WERI-Rb-1 (cell line): Measurements from ENCODE around the gene GPR17.
A peak's percentile ranks its signal among the peaks of the same experiment; 100 is the strongest.

Source experiments
- DNase-seq: peaks from one replicate; pipeline ENCODE4 v3.0.0-alpha.2; 2020
- H3K27ac ChIP-seq: fragments of 250-450 bp; sonication (Bioruptor Pico); 2 replicates; pipeline ENCODE4 v1.5.1; 2020; ENCODE audit warnings: mild to moderate bottlenecking, moderate library complexity
- H3K27me3 ChIP-seq: fragments of 250-450 bp; sonication (Bioruptor Pico); 2 replicates; pipeline ENCODE4 v1.5.1; 2021; ENCODE audit warnings: mild to moderate bottlenecking, low read depth, moderate library complexity; ENCODE audit not compliant: insufficient read depth, severe bottlenecking
- H3K36me3 ChIP-seq: fragments of 250-450 bp; sonication (Bioruptor Pico); 2 replicates; pipeline ENCODE4 v1.5.1; 2020; ENCODE audit warnings: mild to moderate bottlenecking, moderate library complexity
- H3K4me3 ChIP-seq: 2 replicates; pipeline ENCODE4 v1.5.1; 2011; ENCODE audit warnings: low read depth, mild to moderate bottlenecking, control low read depth, low read length
- H3K9me3 ChIP-seq: fragments of 250-450 bp; sonication (Bioruptor Pico); 2 replicates; pipeline ENCODE4 v1.5.1; 2021; ENCODE audit warnings: mild to moderate bottlenecking, moderate library complexity; ENCODE audit not compliant: severe bottlenecking
- CTCF ChIP-seq: IDR thresholded peaks from 2 replicates; pipeline ENCODE4 v1.5.1; 2011; ENCODE audit warnings: low read depth, mild to moderate bottlenecking, control low read depth, inconsistent platforms, low read length

Gene GPR17

GRCh38 chr2:127646487-127647241 is 711 bp downstream of the GPR17 start:
- no peak for DNase-seq
- no peak overlapping the region for H3K4me3 ChIP-seq
- no peaks in the 10 kb centered on the region for H3K27me3 ChIP-seq

GRCh38 chr2:127647242-127648190 is 1.6 kb downstream of the GPR17 start:
- no peak overlapping the region for H3K27ac ChIP-seq
- no peaks in the 10 kb centered on the region for H3K27me3 ChIP-seq
- TF ChIP-seq CTCF = no peak
- no peak for DNase-seq
- H3K36me3 ChIP-seq = no peaks in the 10 kb centered on the region
- no peak overlapping the region for H3K4me3 ChIP-seq
- H3K9me3 ChIP-seq = no peaks in the 10 kb centered on the region

More at GRCh38 chr2:127646487-127647241, 711 bp downstream of the GPR17 start:
- H3K36me3 ChIP-seq = no peaks in the 10 kb centered on the region
- H3K27ac ChIP-seq = no peak overlapping the region
- H3K9me3 ChIP-seq = no peaks in the 10 kb centered on the region
- no peak for TF ChIP-seq CTCF

- Histone ChIP-seq H3K9me3 (no peaks in the 10 kb centered on the region), H3K27me3 (no peaks in the 10 kb centered on the region), H3K4me3 (no peak overlapping the region), H3K36me3 (no peaks in the 10 kb centered on the region), H3K27ac (no peak overlapping the region)
- TF ChIP-seq CTCF = no peak
- no peak for DNase-seq
These were observed 2.4 kb downstream of the GPR17 start for GRCh38 chr2:127648321-127648720.

- no peaks in the 10 kb centered on the region for H3K27me3 ChIP-seq
- no peak overlapping the region for H3K27ac ChIP-seq
- H3K4me3 ChIP-seq = no peak overlapping the region
- no peaks in the 10 kb centered on the region for H3K9me3 ChIP-seq
- DNase-seq = no peak
- H3K36me3 ChIP-seq = no peaks in the 10 kb centered on the region
- TF ChIP-seq CTCF = no peak
These were observed 3.2 kb downstream of the GPR17 start for GRCh38 chr2:127649100-127649611.

GRCh38 chr2:127649684-127650040 is 3.7 kb downstream of the GPR17 start:
- Histone ChIP-seq H3K27ac (no peak overlapping the region), H3K27me3 (no peaks in the 10 kb centered on the region), H3K36me3 (no peaks in the 10 kb centered on the region), H3K9me3 (no peaks in the 10 kb centered on the region), H3K4me3 (no peak overlapping the region)
- peak; percentile 82 for TF ChIP-seq CTCF
- peak; percentile 90 for DNase-seq
